Measurements from ENCODE around the gene G3BP1.

G3BP1 gene

DNA sequence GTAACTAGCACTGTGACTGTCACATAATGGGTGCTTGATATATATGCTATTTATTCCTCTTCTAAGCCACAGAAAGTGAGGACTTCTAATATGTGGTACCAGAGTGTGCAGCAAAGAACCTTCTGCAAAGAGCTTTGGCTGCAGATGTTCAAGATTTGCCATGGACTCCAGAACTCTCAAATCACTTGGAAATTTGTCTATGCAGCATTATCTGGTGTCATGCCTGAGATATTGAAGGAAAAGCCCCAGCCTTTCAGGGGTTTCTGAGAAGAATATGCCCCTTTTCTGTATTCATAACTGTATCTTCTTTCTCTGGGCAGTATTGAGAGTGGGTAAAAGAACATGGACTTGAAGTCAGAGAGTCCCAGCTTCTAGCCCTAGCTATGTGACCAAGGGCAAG lies 4.8 kb upstream of the G3BP1 start:
- H3K27me3 ChIP-seq (ENCODE audit: control insufficient read depth, insufficient read depth, low read length): no peaks in the 10 kb centered on the region
- TF ChIP-seq, protein P1, sequence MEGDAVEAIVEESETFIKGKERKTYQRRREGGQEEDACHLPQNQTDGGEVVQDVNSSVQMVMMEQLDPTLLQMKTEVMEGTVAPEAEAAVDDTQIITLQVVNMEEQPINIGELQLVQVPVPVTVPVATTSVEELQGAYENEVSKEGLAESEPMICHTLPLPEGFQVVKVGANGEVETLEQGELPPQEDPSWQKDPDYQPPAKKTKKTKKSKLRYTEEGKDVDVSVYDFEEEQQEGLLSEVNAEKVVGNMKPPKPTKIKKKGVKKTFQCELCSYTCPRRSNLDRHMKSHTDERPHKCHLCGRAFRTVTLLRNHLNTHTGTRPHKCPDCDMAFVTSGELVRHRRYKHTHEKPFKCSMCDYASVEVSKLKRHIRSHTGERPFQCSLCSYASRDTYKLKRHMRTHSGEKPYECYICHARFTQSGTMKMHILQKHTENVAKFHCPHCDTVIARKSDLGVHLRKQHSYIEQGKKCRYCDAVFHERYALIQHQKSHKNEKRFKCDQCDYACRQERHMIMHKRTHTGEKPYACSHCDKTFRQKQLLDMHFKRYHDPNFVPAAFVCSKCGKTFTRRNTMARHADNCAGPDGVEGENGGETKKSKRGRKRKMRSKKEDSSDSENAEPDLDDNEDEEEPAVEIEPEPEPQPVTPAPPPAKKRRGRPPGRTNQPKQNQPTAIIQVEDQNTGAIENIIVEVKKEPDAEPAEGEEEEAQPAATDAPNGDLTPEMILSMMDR (IDR thresholded peaks at IDR 0.05): no peak

DNA sequence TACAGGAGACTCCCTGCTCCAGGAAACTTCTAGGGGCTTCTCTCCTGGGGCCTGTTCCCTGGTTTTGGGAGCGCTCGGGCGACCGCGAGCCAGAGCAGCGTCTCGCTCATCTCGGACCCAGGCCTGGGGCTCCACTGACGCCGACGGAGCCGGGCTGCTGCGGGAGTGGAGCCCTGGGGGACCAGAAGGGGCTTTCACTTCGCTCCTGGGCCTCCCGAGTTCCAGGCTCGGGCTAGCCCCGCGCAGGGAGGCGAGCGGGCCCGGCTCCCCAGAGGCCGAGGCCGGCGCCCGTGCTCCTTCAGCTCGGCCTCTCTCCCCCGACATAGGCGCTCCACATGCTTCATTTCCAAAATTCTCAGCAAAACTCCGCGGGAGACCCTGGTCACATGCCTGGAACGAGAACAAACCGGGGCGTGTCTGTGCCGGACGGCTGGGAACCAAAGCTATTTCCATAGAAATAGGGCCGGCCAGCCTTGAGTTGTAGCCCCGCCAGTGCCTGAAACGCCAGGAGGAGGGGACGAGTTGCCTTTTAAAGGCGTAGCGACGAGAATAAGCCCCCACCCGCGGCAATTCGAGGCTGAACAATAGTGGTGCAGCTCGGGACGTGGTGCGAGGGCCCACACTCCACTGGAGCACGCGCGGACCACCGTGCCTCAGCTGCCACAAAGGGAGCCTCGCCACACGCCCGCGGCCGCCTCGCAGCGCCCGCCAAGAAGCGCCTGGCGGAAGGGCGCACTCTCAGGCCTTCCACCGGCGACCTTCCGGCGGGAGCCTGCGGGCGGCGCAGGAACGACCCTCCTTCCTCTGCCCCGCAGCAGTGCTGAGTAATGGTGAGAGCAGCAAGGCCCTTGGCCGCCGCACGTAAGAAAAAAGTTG lies 1.1 kb upstream of the G3BP1 start:
- no peaks in the 10 kb centered on the region for H3K36me3 ChIP-seq (ENCODE audit: control insufficient read depth, insufficient read depth, low read length)
- peak overlapping the region; percentile 77 for H3K4me3 ChIP-seq (ENCODE audit: low read depth, low read length)
- peaks cover 14% of the 10 kb centered on the region for H3K4me1 ChIP-seq
- peak overlapping the region; percentile 87 for H3K9ac ChIP-seq
- H3K9me3 ChIP-seq (ENCODE audit: control insufficient read depth, low read length): no peaks in the 10 kb centered on the region
- H2AFZ ChIP-seq: peak overlapping the region; percentile 99
- no peaks in the 10 kb centered on the region for H3K27me3 ChIP-seq (ENCODE audit: control insufficient read depth, insufficient read depth, low read length)
- H3K4me2 ChIP-seq (ENCODE audit: low read length): peak overlapping the region; percentile 76
- TF ChIP-seq, protein P1 (IDR thresholded peaks at IDR 0.05): no peak
- peak overlapping the region; percentile 99 for H3K27ac ChIP-seq
- peaks cover 28% of the 10 kb centered on the region for H3K79me2 ChIP-seq

More for the DNA sequence above, 4.8 kb upstream of the G3BP1 start:
- no peaks in the 10 kb centered on the region for H3K79me2 ChIP-seq
- no peak overlapping the region for H3K4me3 ChIP-seq (ENCODE audit: low read depth, low read length)
- no peak overlapping the region for H3K9ac ChIP-seq
- H3K4me2 ChIP-seq (ENCODE audit: low read length): no peak overlapping the region
- H3K27ac ChIP-seq: no peak overlapping the region
- H3K9me3 ChIP-seq (ENCODE audit: control insufficient read depth, low read length): no peaks in the 10 kb centered on the region
- H3K36me3 ChIP-seq (ENCODE audit: control insufficient read depth, insufficient read depth, low read length): no peaks in the 10 kb centered on the region
- peaks cover 5% of the 10 kb centered on the region for H3K4me1 ChIP-seq
- H2AFZ ChIP-seq: no peak overlapping the region

DNA sequence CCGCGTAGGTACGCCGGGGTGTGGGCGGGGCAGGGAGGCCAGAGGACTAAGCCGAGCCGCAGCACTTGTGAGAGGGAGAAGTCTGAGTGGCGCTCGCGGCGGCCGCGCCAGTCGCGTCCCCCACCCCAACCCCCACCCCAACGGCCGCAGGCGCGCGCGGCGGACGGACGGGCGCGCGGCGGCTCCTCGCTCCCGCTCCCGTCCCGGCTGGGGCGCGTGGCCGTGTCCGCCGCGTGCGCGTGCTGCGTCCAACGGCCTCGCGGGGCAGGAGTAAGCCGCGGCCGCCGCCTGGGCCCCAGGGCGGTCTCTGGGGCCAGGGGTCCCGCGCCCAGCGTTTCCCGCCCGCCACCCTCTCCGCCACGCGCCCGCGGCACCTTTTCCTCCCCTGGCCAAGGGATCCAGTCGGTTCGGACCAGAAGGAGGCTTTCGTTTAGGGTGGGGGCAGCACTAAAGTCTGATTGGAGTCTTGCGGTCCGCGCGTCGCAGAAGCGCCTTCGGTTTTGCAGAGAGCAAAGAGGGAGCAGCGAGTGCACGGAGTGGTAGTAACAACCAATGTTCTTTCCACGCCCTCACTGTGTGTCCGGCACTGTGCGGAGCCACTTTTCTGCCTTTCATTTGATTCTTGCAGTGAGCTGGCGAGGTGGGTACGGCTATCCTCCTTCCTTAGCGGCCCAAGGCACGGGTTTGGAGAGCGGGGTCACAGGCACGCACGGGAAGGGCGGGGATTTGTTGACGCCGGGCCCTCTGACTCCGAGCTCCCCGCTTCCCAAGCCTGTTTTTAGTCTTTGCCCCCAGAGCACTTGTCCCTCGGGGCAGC lies 483 bp downstream of the G3BP1 start:
- H3K79me2 ChIP-seq: peaks cover 36% of the 10 kb centered on the region
- H3K36me3 ChIP-seq (ENCODE audit: control insufficient read depth, insufficient read depth, low read length): no peaks in the 10 kb centered on the region
- peak overlapping the region; percentile 65 for H2AFZ ChIP-seq
- H3K4me1 ChIP-seq: peaks cover 14% of the 10 kb centered on the region
- H3K9ac ChIP-seq: peak overlapping the region; percentile 17
- peak overlapping the region; percentile 81 for H3K27ac ChIP-seq
- peak overlapping the region; percentile 78 for H3K4me3 ChIP-seq (ENCODE audit: low read depth, low read length)
- TF ChIP-seq, protein P1 (IDR thresholded peaks at IDR 0.05): no peak
- H3K27me3 ChIP-seq (ENCODE audit: control insufficient read depth, insufficient read depth, low read length): no peaks in the 10 kb centered on the region
- H3K4me2 ChIP-seq (ENCODE audit: low read length): peak overlapping the region; percentile 77
- H3K9me3 ChIP-seq (ENCODE audit: control insufficient read depth, low read length): no peaks in the 10 kb centered on the region

DNA sequence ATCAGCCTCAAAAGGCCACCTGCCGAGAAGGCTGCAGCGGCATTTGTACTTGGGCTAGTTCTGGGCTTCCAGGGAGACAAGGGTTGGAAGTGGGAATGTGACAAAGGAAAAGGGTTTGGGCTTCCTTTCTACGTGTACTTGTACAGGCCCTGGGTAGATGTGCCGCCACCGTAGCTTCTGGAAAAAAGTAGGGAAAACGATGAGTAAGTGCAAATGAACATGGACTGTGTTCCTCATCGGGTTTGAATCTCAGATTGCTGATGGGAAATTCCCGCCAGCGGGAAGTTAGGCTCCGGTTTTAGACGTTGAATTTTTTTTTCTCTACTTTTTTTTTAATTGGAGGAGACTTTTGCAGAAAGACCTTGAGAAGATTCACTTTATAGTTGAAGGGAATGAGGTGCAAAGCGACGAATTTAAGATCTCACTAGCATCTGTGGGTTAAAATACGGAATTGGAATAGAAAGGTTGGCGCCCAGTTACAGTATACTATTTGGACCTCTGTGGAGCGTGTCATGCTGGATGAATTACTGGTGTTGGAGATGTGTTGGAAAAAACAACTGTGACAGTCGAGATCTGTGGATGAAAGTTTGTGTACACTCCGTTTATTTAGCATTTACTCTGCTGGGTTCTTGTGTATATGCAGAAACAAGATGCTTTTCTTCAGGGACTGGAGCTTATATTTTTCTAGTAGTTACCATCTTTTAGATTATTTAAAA lies 1.2 kb downstream of the G3BP1 start:
- H3K9me3 ChIP-seq (ENCODE audit: control insufficient read depth, low read length): no peaks in the 10 kb centered on the region
- peak overlapping the region; percentile 66 for H3K27ac ChIP-seq
- H3K9ac ChIP-seq: no peak overlapping the region
- no peak overlapping the region for H2AFZ ChIP-seq
- peaks cover 14% of the 10 kb centered on the region for H3K4me1 ChIP-seq
- peak overlapping the region; percentile 77 for H3K4me2 ChIP-seq (ENCODE audit: low read length)
- no peaks in the 10 kb centered on the region for H3K36me3 ChIP-seq (ENCODE audit: control insufficient read depth, insufficient read depth, low read length)
- H3K4me3 ChIP-seq (ENCODE audit: low read depth, low read length): peak overlapping the region; percentile 78
- peaks cover 43% of the 10 kb centered on the region for H3K79me2 ChIP-seq
- TF ChIP-seq, protein P1 (IDR thresholded peaks at IDR 0.05): no peak
- no peaks in the 10 kb centered on the region for H3K27me3 ChIP-seq (ENCODE audit: control insufficient read depth, insufficient read depth, low read length)

Measured in parathyroid adenoma (tissue), 2 donors.